ENCODE data around the gene KIAA0513.

The KIAA0513 gene

DNA sequence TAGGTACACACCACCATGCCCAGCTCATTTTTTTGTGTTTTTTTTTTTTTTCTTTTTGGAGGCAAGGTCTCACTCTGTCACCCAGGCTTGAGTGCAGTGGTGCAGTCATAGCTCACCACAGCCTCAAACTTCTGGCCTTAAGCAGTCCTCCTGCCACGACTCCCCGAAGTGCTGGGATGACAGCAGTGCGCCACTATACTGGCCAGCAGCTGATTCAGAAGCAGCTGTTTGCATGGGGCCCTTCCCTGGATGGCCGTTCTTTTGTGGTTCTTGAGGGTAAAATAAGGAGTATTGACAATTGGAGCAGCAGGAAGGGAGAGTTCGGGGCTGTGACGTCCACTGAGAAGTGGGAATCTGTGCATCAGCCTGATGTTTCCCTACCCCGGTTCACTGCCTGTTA is 41.6 kb downstream of the KIAA0513 start:
- DNase-seq (ENCODE audit: low read depth) = no peak
- H3K4me3 ChIP-seq (ENCODE audit: low read depth, low read length) = no peak overlapping the region
- TF ChIP-seq MYC (IDR thresholded peaks at IDR 0.05; ENCODE audit: low read depth, low read length) = no peak
- TF ChIP-seq, protein P1, sequence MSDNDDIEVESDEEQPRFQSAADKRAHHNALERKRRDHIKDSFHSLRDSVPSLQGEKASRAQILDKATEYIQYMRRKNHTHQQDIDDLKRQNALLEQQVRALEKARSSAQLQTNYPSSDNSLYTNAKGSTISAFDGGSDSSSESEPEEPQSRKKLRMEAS (IDR thresholded peaks at IDR 0.05; ENCODE audit: low read depth, low read length) = no peak
- TF ChIP-seq POLR2A (IDR thresholded peaks at IDR 0.05; ENCODE audit: extremely low read depth, insufficient read length) = no peak
- TF ChIP-seq, protein P2, sequence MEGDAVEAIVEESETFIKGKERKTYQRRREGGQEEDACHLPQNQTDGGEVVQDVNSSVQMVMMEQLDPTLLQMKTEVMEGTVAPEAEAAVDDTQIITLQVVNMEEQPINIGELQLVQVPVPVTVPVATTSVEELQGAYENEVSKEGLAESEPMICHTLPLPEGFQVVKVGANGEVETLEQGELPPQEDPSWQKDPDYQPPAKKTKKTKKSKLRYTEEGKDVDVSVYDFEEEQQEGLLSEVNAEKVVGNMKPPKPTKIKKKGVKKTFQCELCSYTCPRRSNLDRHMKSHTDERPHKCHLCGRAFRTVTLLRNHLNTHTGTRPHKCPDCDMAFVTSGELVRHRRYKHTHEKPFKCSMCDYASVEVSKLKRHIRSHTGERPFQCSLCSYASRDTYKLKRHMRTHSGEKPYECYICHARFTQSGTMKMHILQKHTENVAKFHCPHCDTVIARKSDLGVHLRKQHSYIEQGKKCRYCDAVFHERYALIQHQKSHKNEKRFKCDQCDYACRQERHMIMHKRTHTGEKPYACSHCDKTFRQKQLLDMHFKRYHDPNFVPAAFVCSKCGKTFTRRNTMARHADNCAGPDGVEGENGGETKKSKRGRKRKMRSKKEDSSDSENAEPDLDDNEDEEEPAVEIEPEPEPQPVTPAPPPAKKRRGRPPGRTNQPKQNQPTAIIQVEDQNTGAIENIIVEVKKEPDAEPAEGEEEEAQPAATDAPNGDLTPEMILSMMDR (IDR thresholded peaks at IDR 0.05; ENCODE audit: low read depth, low read length) = no peak

DNA sequence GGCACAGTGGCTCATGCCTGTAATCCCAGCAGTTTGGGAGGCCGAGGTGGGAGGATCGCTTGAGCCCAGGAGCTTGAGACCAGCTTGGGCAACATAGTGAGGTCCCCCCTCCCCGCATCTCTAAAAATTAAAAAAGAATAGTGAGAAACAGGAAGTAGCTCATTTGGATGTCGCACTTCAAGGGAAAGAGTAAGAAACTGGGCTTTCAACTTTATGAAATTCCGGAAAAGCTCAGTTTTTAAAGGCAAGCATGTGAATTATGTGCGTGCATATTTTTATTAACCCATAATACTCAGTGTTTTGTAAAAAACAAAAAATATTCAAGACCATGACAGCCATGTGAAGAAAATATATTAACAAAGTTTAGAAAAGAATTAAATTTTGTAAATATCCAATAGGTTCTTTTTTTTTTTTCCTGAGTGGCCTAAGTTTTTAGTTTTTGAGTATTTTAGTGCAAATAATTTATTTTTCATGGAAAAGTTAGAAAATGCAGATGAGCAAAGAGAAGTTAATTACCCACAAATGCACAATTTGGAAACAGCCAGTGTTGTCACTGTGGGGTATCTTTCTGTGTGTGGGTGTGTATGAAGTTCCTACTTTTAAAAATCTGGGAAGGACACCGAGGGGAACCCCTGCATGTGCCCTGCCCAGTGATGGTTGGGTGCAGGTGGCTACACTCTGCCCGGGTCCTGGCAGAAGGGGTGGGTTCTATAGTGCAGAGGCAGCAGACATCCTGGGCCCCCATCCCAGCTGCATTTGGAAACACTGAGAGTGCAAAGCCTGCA is 44.7 kb downstream of the KIAA0513 start:
- DNase-seq (ENCODE audit: low read depth) = no peak
- TF ChIP-seq POLR2A (IDR thresholded peaks at IDR 0.05; ENCODE audit: extremely low read depth, insufficient read length) = no peak
- no peak for TF ChIP-seq MYC (IDR thresholded peaks at IDR 0.05; ENCODE audit: low read depth, low read length)
- TF ChIP-seq, protein P1 (IDR thresholded peaks at IDR 0.05; ENCODE audit: low read depth, low read length) = no peak
- TF ChIP-seq, protein P2 (IDR thresholded peaks at IDR 0.05; ENCODE audit: low read depth, low read length) = no peak
- no peak overlapping the region for H3K4me3 ChIP-seq (ENCODE audit: low read depth, low read length)

DNA sequence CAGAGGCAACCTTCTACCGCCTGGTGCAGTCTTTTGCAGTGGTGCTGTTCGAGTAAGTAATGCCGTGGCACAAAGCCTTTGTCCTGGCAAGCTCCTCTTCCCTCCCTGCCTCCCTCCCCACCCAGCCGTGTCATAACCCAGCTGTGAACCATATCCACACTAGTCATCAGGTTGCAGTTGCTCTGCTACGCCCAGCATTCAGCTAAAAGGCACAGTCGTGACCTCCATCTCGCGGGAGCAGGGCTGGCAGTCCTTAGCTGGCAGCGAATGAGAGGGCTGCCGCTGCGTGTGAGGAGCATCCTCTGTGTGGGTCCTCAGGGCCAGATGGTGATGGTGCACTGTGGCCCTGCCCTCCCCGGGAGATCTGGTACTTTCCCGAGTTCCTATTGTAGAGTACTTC is 45.4 kb downstream of the KIAA0513 start:
- TF ChIP-seq, protein P2 (IDR thresholded peaks at IDR 0.05; ENCODE audit: low read depth, low read length) = no peak
- TF ChIP-seq, protein P1 (IDR thresholded peaks at IDR 0.05; ENCODE audit: low read depth, low read length) = no peak
- TF ChIP-seq POLR2A (IDR thresholded peaks at IDR 0.05; ENCODE audit: extremely low read depth, insufficient read length) = no peak
- no peak for TF ChIP-seq MYC (IDR thresholded peaks at IDR 0.05; ENCODE audit: low read depth, low read length)
- DNase-seq (ENCODE audit: low read depth) = no peak
- no peak overlapping the region for H3K4me3 ChIP-seq (ENCODE audit: low read depth, low read length)

DNA sequence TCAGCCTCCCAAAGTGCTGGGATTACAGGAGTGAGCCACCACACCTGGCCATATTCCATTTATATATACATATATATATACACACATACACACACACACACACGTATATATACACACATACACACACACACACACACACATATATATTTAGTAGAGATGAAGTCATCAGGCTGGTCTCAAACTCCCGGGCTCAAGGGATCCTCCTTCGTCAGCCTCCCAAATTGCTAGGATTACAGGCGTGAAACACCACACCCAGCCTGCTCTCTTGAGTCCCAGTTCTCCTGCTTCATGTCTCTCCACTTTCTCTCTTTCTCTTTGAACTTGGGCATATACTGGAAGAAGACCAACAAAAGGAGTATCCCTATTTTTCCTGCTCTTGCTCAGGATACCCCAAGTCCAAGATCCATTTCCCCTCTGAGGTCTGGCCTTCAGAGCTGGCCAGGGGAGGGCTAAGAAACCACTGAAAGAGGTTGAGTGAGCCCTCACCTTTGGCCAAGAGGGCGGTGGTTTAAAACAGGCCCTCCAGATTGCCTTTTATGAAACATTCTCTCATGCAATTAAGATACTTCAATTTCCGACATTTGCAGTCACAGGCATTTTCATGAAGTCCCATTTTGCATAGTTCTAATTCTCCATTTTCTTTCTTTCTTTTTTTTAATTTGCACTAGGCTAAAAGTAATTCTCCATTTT is 46.8 kb downstream of the KIAA0513 start:
- TF ChIP-seq, protein P2 (IDR thresholded peaks at IDR 0.05; ENCODE audit: low read depth, low read length) = no peak
- TF ChIP-seq, protein P1 (IDR thresholded peaks at IDR 0.05; ENCODE audit: low read depth, low read length) = no peak
- no peak for TF ChIP-seq MYC (IDR thresholded peaks at IDR 0.05; ENCODE audit: low read depth, low read length)
- no peak for TF ChIP-seq POLR2A (IDR thresholded peaks at IDR 0.05; ENCODE audit: extremely low read depth, insufficient read length)
- DNase-seq (ENCODE audit: low read depth) = no peak
- H3K4me3 ChIP-seq (ENCODE audit: low read depth, low read length) = no peak overlapping the region

DNA sequence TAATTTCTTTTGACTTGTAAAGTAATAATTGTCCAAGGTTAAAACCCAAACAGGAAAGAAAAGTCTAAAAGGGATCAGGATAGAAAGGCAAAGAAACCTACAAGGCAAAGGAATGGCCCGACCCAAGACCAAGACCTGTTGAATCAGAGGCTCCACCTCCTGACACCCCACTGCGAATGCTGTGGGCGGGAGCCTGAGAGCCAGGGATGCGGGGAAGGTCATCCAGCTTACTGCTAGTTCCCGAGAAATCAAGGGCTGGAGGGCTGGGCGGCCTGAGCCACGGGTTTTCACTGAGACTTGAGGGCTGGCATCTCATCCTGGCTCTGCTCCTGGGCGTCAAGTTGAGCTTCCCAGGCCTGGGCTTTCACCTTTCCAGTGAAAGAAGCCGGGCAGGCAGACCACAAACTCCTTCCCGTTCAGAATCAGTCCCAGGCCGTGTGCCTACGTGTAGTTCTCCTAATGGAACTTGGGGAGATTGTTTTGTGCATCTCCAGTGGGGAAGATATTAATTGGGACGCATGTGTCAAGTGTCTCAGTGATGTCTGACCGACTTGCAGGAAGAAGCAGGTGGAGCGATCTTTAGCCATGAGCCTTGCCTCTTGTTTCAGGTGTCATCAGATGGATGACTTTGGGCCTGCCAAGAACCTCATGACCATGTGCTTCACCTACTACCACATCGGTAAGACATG is 47.8 kb downstream of the KIAA0513 start:
- DNase-seq (ENCODE audit: low read depth) = no peak
- TF ChIP-seq, protein P1 (IDR thresholded peaks at IDR 0.05; ENCODE audit: low read depth, low read length) = 0 out of 2 replicates have a peak, but pooled peaks have one; percentile 19
- TF ChIP-seq, protein P2 (IDR thresholded peaks at IDR 0.05; ENCODE audit: low read depth, low read length) = no peak
- no peak for TF ChIP-seq MYC (IDR thresholded peaks at IDR 0.05; ENCODE audit: low read depth, low read length)
- no peak overlapping the region for H3K4me3 ChIP-seq (ENCODE audit: low read depth, low read length)
